ENCODE data around the gene BCAT1. TPM values are rescaled to one million over a fixed set of nuclear protein-coding genes. Genes with fewer than 3 reads are reported as not detected.

The BCAT1 gene
- total RNA-seq, 1 experiment from 2014 or later, result 5.8 TPM

- Histone ChIP-seq H3K27me3 (ENCODE audit: control insufficient read depth, insufficient read depth, low read length) (no peaks in the 10 kb centered on the region), H3K4me1 (ENCODE audit: control insufficient read depth, insufficient read depth, low read length) (no peaks in the 10 kb centered on the region), H3K4me3 (ENCODE audit: low read depth in 2 of 2, low read length in 2 of 2) (no peak overlapping the region), H3K36me3 (ENCODE audit: control insufficient read depth, insufficient read depth, low read length) (no peaks in the 10 kb centered on the region), H3K27ac (ENCODE audit: low read length) (no peak overlapping the region), H3K9me3 (ENCODE audit: control insufficient read depth, insufficient read depth, low read depth, low read length) (0 out of 2 replicates have a peak, but pooled peaks cover 5% of the 10 kb centered on the region)
- ATAC-seq (no peak), DNase-seq (ENCODE audit: low read depth, low spot score) (no peak)
- intact Hi-C loops (cut with micrococcal nuclease; ENCODE audit: unreplicated experiment), result no loop called here
- POLR2A ChIA-PET, result no interaction called here
- BruUV-seq (replicated peaks), result no TSS peak
- CTCF ChIA-PET, result no interaction called here
- in situ Hi-C loops (cut with HindIII; ENCODE audit: low pct_unique_long_range_greater_than_20kb, low sequenced_read_pairs), result no loop called here
- TF ChIP-seq REST (IDR thresholded peaks at IDR 0.05; ENCODE audit: insufficient read depth in 1 of 2, low read depth in 2 of 2, low read length in 1 of 2) (no peak), CTCF (IDR thresholded peaks at IDR 0.05) (no peak), SIN3A (IDR thresholded peaks at IDR 0.05; ENCODE audit: borderline replicate concordance, insufficient read depth, low read depth, low read length) (no peak), TCF7L2 (IDR thresholded peaks at IDR 0.05; ENCODE audit: low read depth, low read length) (no peak), POLR2AphosphoS5 (IDR thresholded peaks at IDR 0.05; ENCODE audit: low read depth, low read length) (no peak)
These were observed 26.5 kb upstream of the BCAT1 start for GRCh38 chr12:24975425-24975824.

GRCh38 chr12:24974216-24974615 lies 25.3 kb upstream of the BCAT1 start:
- in situ Hi-C loops (cut with HindIII; ENCODE audit: low pct_unique_long_range_greater_than_20kb, low sequenced_read_pairs), result no loop called here
- POLR2A ChIA-PET, result interaction anchor here (0.6 kb wide), 1 partner anchor 795 kb away, joined by 3 read pairs; no protein-coding TSS in a partner anchor
- BruUV-seq (replicated peaks), result no TSS peak
- Histone ChIP-seq H3K9me3 (ENCODE audit: control insufficient read depth, insufficient read depth, low read depth, low read length) (0 out of 2 replicates have a peak, but pooled peaks cover 5% of the 10 kb centered on the region), H3K27ac (ENCODE audit: low read length) (no peak overlapping the region), H3K27me3 (ENCODE audit: control insufficient read depth, insufficient read depth, low read length) (no peaks in the 10 kb centered on the region), H3K36me3 (ENCODE audit: control insufficient read depth, insufficient read depth, low read length) (no peaks in the 10 kb centered on the region), H3K4me3 (ENCODE audit: low read depth in 2 of 2, low read length in 2 of 2) (no peak overlapping the region), H3K4me1 (ENCODE audit: control insufficient read depth, insufficient read depth, low read length) (no peaks in the 10 kb centered on the region)
- TF ChIP-seq POLR2AphosphoS5 (IDR thresholded peaks at IDR 0.05; ENCODE audit: low read depth, low read length), result no peak
- TF ChIP-seq REST (IDR thresholded peaks at IDR 0.05; ENCODE audit: insufficient read depth in 1 of 2, low read depth in 2 of 2, low read length in 1 of 2), result no peak
- no peak for TF ChIP-seq CTCF (IDR thresholded peaks at IDR 0.05)
- TF ChIP-seq TCF7L2 (IDR thresholded peaks at IDR 0.05; ENCODE audit: low read depth, low read length), result no peak
- TF ChIP-seq SIN3A (IDR thresholded peaks at IDR 0.05; ENCODE audit: borderline replicate concordance, insufficient read depth, low read depth, low read length), result no peak
- intact Hi-C loops (cut with micrococcal nuclease; ENCODE audit: unreplicated experiment), result no loop called here
- DNase-seq (ENCODE audit: low read depth, low spot score), result no peak
- ATAC-seq, result no peak
- CTCF ChIA-PET, result no interaction called here
